22Rv1 (cell line): Measurements from ENCODE around the gene VDAC2.

Experiments used
- H3K27ac ChIP-seq: fragments of 450-650 bp; 2 replicates; pipeline ENCODE4 v1.5.1; 2017
- CTCF ChIP-seq: fragments of 450-650 bp; IDR thresholded peaks from 2 replicates; pipeline ENCODE4 v1.5.1; 2017; ENCODE audit warnings: mild to moderate bottlenecking
- ZFX ChIP-seq: fragments of 450-650 bp; IDR thresholded peaks from 2 replicates; pipeline ENCODE4 v1.6.1; 2017; ENCODE audit warnings: antibody characterized with exemption, borderline replicate concordance

The VDAC2 gene

GRCh38 chr10:75247797-75248196 is 37.2 kb downstream of the VDAC2 start:
- H3K27ac ChIP-seq, result no peak overlapping the region
- no peak for TF ChIP-seq ZFX
- TF ChIP-seq CTCF, result no peak

GRCh38 chr10:75250934-75251333 is 40.3 kb downstream of the VDAC2 start:
- TF ChIP-seq CTCF, result no peak
- H3K27ac ChIP-seq, result no peak overlapping the region

- H3K27ac ChIP-seq, result no peak overlapping the region
- no peak for TF ChIP-seq ZFX
- TF ChIP-seq CTCF, result no peak
These were observed 43.0 kb downstream of the VDAC2 start for GRCh38 chr10:75253281-75254220.

- no peak for TF ChIP-seq CTCF
- no peak overlapping the region for H3K27ac ChIP-seq
These were observed 44.1 kb downstream of the VDAC2 start for GRCh38 chr10:75254739-75255138.

- no peak for TF ChIP-seq CTCF
- no peak for TF ChIP-seq ZFX
- H3K27ac ChIP-seq, result no peak overlapping the region
These were observed 50.4 kb downstream of the VDAC2 start for GRCh38 chr10:75260990-75261389.

GRCh38 chr10:75261813-75262705 is 51.5 kb downstream of the VDAC2 start:
- no peak for TF ChIP-seq ZFX
- no peak for TF ChIP-seq CTCF
- H3K27ac ChIP-seq, result no peak overlapping the region

- no peak for TF ChIP-seq CTCF
- TF ChIP-seq ZFX, result no peak
- no peak overlapping the region for H3K27ac ChIP-seq
These were observed 53.2 kb downstream of the VDAC2 start for GRCh38 chr10:75263806-75264205.
